HepG2 (cell line): Measurements from ENCODE around the gene SLC25A11.

Experiments used
- POLR2A ChIP-seq, 2 experiments: IDR thresholded peaks; 2 replicates each; pipeline ENCODE4 v1.6.1; 2011; ENCODE audit warnings: low read depth in 2 of 2, low read length in 2 of 2, mild to moderate bottlenecking in 1 of 2, moderate library complexity in 1 of 2; ENCODE audit not compliant: insufficient read depth in 1 of 2
- REST ChIP-seq, 2 experiments: IDR thresholded peaks; 2 replicates each; pipeline ENCODE4 v1.6.1; 2011 to 2012; ENCODE audit warnings: low read length in 2 of 2, borderline replicate concordance in 1 of 2, low read depth in 1 of 2, mild to moderate bottlenecking in 1 of 2, moderate library complexity in 1 of 2
- TF ChIP-seq, protein P1 (sequence below): sonication (generic); formaldehyde crosslinking; IDR thresholded peaks from 2 replicates; pipeline ENCODE4 v1.5.0; 2020; ENCODE audit warnings: mild to moderate bottlenecking, missing genetic modification reagents, moderate library complexity

DNA sequence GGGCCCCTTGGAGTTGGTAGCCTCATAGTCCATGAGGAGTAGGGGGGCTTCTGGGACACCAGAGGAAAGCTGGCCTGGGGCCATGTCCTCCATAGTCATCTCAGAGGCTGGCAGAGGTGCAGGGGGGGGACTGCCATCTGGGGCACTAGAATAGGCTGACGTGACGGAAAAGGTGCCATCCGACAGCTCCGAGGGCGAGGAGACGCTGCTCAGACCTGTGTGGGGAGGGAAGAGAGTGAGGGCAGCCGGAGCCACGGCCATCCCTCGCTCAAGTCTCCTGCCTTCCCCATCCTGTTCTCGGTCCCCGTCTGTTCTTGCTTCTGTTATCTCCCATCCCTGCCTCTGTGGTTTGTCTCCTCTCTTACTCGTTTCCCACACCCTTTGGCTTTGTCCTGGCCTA, 32.5 kb upstream of the SLC25A11 start:
- no peak for TF ChIP-seq REST (IDR thresholded peaks at IDR 0.05; ENCODE audit: borderline replicate concordance in 1 of 2, low read depth in 1 of 2, low read length in 2 of 2)
- TF ChIP-seq POLR2A (IDR thresholded peaks at IDR 0.05; ENCODE audit: insufficient read depth in 1 of 2, low read depth in 2 of 2, low read length in 2 of 2): peak in 1 of 2 experiments; percentile 49; a peak in 1 of 4 replicates
- TF ChIP-seq, protein P1, sequence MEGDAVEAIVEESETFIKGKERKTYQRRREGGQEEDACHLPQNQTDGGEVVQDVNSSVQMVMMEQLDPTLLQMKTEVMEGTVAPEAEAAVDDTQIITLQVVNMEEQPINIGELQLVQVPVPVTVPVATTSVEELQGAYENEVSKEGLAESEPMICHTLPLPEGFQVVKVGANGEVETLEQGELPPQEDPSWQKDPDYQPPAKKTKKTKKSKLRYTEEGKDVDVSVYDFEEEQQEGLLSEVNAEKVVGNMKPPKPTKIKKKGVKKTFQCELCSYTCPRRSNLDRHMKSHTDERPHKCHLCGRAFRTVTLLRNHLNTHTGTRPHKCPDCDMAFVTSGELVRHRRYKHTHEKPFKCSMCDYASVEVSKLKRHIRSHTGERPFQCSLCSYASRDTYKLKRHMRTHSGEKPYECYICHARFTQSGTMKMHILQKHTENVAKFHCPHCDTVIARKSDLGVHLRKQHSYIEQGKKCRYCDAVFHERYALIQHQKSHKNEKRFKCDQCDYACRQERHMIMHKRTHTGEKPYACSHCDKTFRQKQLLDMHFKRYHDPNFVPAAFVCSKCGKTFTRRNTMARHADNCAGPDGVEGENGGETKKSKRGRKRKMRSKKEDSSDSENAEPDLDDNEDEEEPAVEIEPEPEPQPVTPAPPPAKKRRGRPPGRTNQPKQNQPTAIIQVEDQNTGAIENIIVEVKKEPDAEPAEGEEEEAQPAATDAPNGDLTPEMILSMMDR (CRISPR knock-in tag): no peak
